Activated naive CD4-positive, alpha-beta T cell (primary cell): ENCODE data around the gene KIAA1210.

Experiments used
- DNase-seq, 4 experiments: peaks; one replicate each; lab custom pipeline; 2025; lab: John Stamatoyannopoulos, UW

Gene KIAA1210

DNA sequence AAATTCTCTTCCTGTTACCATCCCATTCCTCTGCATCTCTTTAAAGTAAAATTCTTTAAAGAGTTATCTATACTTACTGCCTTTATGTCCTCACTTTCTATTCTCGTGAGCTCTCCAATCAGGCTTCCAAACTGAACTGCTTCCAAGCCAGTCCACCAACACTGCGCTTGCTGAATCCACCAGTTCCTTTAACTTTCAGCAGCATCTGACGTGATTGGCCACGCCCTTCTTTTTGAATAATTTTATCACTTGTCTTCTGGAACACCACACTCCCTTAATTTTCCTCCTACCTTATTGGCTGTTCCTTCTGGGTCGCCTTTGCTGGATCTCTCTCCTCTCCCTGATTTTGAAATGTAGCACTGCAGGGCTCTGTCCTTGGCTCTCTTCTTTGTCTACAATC, at the start of gene KIAA1210:
KIAA1210 (minus strand) TSS at position 163 of the 400 bp plus-strand sequence. CDS start 4,170 bp downstream, outside the sequence.
- no peak for DNase-seq

DNA sequence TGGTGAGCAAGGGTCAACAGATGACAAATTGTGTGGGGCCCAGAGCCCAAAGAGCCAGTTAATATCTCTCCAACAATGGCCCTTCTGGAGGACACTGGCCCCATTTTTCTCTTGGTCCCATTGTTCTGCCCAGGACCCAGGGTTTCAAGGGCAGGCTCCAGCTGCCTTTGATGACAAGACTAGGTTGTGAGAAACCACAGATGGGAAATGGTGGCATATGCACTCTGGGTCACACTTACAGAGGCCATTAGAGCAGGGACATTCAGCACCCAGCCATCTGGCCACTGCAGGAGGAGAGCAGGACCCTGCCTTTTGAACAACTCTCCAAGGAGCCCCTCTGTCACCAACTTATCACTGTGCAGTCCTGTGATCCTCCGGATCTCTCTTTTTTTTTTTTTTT, 49.7 kb upstream of the KIAA1210 start:
- no peak for DNase-seq

DNA sequence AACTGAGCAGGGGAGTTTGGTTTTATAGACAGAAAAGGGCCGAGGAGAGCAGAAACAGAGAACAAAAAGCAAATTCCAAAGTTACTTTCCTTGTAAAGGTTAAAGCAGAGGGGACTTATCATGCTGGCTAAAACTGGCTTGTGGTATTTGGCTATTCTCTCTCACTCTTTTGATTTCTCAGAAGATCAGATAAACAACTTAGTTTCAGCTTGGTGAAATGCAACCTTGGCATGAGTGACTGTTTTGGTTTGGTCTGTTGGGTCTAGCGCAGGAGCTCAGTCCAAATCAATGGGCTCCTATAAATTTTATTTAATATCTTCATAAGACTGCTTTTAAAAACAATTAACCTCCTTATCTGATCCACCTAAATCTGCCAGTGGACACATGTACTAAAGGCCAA, 47.3 kb upstream of the KIAA1210 start:
- DNase-seq: no peak

DNA sequence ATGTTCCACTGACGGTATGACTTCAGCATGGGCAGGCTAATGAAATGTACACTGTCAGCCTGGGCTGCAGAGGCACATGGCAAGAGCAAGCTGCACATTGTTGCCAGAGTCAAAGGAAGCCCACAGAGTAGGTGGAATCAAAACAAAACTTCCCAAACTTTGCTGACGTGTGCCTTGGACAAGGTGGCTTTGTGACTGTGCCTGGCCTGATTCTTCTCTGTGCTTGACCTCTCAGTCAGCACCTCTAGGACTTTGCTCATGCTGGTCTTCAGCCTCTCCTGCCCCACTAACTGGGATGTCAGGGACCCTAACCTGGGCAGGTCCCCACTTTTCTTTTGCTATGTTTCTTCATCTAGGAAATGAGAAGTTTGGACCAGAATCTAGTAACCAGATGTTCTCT, 40.5 kb upstream of the KIAA1210 start:
- no peak for DNase-seq

DNA sequence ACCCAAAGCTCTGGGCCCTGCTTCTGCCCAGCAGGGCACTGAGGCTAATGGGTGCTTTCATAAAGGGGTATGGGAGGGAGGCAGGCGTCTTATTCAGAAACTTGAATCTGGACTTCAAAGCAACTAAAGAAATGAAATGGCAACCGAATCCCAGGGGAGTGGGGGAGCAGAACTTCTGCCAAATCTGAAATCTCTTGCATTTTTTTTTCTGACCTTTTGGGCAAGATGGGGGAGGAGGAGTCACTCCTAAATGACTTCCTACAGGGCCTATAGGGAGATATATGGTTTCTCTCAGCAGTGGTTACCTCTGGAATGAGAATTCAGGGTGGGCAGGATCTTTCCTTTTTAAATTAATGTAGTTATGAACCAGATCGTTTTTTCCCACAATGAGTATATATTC, 30.6 kb upstream of the KIAA1210 start:
- no peak for DNase-seq

DNA sequence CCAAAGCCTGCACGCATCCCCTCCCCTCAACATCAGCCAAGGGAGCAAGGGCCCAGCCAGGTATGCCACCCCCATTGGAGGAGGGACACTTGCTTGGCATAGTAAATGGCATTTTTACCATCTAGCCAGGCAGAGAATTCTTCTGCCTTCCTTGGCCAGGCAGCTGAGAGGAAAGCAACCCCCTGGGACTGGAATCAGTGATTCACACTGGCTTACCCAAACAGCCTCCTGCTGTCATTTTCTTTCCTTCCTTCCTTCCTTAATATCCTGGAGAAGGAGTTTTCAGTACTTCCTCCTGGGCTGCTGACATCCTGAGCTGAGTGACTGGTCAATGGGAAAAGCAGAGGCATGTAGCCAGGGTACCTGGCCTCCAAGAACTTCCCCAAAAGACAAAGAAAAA, 28.6 kb upstream of the KIAA1210 start:
- no peak for DNase-seq

DNA sequence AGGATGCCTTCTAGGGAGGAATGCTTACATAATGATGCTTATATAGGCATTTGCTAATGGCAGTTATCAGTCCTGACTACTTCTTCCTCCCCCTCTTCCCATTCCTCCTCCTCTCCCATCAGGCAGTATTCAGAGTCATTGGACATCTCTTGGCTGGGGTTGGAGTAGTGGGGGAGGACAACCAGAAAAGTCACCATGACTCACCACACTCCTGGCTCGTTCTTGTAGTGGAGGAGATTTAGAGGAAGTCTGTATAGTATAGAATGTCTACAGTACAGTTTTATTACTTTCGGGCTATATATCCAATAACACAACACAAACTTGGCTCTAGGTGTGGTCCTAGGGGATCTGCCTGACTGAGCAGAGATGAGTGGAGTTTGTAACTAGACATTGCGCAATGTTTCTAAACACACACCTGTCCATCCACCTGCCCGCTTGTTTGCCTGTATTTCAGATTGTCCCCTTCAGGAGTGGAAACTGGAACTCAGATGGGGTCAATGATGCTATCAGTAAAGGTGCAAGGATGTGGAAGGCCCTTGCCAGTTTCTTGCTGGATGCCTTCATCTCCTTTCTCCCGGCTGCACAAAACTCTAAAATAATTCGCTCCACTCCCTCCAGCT, 27.9 kb upstream of the KIAA1210 start:
- no peak for DNase-seq

DNA sequence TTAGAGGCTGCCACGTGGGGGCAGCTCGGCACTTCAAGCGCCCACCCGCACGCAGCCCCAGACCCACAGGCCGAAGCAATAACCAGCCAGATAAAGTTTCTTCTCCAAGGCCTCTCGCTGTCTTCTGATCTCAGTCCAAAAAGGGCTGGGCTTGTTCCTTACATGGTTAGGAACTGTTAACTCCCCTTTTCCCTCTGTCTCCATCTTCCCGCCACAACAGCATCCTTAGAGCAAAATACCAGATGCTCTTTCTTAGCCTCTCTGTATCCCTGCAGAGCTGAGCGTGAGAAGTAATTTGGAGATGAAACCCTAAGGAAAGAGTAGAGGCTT, 23.4 kb upstream of the KIAA1210 start:
- no peak for DNase-seq

DNA sequence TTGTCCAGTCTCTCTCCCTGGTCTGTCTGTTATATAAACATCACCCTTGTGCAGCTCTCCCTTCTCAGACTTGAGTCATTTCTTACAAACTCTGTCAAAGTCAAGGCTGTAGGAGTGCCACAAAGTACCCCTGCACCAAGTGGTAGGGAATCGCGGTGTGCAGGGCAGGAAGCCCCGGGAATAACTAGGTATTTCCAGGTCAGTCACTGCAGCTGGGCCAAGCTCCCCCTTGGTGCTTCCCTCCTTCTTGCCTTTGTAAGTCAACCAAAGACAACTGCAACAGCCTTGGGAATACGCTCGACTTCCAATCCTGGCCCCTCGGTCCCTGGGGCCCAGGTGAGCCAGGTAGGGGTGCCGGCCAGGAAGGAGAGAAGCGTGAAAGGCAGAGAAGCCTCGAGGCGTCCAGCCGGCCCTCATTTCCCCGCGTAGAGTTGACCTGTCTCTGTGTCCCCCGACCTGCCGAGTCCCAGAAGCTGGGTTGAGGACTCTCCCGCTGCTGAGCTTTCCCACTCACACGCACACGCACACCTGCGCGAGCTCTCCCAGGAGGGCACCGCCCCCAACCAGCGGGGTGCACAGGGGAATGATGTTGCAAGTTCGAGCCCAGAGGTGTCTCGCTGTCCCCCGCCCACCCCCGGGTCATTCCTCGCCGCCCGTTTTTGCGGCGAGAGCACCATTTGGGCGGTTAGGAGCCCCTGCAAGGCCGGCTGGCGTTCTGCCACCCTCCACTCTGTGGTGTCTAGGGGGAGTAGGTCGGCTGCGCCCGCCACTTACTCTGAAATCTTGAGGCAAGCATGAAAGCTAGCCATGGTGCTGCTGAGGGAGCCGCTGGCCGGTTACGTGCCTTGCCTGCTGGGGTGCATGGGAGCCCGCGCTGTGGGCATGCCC, 22.8 kb upstream of the KIAA1210 start:
- DNase-seq: no peak

DNA sequence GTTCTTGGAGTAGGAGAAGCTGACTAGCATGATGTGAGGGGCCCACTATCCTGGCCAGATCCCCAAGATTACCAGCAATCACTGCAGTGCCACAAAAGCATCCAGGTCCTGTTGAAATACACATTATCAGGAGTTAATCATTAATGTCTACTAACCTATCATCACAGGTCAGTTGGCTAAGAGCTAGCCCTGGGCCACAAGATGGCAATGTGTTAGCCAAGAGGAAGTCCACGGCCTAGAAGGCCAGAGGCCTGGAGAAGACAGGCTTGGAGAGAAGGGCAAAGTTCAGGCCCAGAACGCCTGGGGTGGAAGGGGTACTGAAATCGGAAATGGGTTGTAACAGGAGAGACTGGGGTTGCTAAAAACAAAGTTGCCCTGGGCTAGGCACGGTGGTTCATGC, 19.9 kb upstream of the KIAA1210 start:
- no peak for DNase-seq

DNA sequence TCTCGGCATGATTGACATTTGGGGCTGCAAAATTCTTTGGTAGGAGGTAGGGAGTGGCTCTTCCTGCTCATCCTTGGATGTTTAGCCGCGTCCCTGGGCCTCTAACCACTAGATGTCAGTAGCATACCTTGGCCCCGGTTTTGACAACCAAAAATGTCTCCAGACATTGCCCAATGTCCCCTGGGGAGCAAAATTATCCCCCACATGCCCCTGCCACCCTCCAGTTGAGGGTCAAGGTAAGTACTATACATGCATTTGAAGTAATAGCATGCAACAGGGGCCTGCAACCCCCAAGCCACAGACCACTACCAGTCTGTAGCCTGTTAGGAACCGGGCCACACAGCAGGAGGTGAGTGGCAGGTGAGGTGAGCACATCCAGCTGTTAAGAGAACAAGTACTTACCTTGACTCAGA, 17.6 kb upstream of the KIAA1210 start:
- DNase-seq: no peak

DNA sequence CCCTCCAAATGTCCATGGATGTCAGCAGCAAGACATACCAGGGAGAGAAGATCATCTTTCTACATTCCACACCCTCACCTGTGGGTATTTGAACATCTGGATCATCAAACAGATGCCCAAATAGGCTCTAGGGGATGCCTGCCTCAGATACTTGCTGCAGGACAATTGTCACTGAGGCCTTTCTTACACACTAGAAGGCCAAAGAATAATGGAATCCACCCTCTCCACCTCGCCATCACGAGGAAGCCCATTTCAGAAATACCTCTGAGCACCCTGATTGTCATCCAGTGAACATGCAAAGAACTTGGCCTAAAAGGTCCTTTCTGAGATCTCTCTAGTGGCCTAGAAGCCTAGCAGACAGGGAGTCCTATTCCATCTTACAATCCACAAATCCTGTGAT, 6.9 kb upstream of the KIAA1210 start:
- DNase-seq: no peak

DNA sequence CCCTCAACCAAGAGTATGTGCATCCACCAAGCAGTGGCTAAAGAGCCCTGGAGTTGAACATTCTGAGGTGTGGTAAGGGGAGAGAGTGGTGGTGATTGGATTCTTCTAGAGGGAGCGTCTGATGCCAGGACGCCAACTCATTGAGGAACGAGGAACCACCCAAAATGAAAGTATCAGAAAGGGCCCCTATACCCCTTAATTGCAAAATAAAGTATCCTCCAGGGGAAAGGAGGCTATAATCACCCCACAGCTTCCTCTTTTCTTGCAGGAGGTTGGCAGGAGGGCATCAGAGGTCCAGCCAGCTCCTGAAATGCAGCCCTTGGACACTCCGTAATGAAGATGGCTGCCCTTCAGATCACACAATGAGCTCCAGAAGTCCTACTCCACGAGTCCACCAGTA, 5.3 kb upstream of the KIAA1210 start:
- DNase-seq: no peak

DNA sequence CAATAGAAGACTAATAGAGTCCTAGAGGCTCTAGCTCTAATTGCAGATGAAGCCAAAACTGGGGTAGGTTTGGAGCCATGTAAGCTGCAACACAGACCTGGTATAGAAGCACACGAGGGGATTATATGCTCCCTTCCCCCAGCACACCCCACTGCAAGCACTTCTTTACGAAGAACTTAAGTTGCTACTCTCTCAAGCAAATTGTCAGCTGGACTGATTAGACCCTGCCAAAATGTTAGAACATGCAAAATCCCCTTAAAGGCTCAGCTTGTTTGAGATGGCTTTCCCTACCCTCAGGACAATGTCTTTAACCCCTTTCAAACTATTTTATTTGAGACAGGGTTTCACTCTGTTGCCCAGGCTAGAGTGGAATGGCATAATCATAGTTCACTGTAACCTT, 4.7 kb upstream of the KIAA1210 start:
- DNase-seq: no peak

DNA sequence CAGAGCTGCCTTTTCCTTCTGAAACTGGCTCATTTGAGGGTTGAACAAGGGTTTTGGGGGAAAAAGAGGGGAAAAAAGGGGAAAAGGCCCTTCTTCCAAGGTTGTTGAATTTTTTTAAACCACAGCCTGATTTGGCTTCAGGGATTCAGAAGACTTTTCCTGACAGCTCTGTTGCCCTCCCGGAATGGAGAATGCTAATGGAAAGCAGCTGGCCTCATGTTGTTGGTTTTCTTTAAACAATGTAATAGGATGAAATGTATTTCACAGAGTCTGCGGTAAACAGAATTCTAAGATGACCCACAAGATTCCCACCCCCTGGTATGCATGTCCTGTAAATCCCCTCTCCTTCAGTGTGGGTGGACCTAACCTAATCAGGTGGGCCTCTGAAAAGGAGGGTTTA, 3.3 kb upstream of the KIAA1210 start:
- no peak for DNase-seq

DNA sequence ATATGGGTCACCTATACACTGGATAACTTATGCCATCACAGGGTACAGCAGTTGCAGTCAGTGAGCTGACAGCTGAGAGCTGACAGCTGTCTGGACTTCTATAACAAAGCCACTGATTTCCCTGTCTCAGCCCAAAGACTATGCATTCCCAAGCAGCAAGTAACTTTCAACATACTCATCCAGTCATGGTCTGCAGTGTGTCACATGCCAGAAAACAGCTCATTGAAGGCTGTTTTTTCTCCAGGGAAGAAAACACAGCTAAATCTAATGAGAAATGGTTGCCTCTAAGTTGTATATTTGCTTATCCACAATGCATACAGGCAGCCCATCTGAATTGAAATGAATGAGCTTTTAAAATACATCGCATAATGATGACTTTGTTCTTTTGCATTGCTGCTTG, 6.3 kb downstream of the KIAA1210 start:
- no peak for DNase-seq

DNA sequence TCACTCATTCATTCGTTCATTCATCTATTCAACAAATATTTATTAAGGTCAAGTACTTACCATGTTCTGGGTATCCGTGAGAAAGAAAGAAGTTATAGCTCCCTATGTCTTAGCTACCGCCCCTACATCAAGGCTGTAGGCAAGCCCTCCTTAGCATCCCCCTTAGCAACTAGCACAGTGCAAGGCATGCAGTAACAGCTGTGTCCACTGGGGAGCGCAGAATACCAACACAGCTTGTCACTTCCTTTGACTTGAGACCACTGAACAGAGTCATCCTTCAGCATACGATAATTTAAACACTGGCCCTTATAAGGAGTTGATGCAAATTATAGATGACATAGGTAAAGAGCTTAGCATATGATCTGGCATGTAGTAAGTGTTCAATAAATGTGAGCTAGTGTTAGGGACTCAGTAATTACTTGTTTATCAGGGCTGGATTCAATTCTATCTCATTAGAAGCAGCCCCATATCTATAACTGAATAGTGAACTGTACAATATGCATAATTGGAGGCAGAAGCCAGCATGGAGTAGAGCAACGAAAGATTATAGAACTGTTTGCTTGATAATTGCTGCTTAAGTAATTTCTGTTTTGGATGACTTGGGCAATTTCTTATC, 8.7 kb downstream of the KIAA1210 start:
- DNase-seq: peak in 3 of 4 experiments; percentile 1 to 31 (median 11)

DNA sequence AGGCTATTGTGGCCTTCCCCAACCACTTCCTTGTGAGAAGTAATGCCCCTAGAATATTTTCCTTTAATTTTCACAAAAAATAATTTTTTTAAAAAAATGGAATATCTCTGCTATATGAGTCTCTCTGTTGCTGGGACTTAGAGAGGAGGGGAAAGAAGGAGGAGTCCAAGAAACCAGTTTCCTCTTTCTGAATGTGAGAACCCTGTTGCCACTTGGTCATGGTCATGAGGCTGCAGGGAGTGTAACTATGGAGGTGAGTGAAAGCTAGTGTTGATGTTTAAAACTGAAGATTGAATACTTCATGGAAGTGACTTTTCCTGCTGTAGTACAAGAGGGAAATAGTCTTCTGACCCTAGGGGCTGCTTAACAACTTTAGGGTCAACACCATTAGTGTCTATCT, 20.4 kb downstream of the KIAA1210 start:
- DNase-seq: no peak

DNA sequence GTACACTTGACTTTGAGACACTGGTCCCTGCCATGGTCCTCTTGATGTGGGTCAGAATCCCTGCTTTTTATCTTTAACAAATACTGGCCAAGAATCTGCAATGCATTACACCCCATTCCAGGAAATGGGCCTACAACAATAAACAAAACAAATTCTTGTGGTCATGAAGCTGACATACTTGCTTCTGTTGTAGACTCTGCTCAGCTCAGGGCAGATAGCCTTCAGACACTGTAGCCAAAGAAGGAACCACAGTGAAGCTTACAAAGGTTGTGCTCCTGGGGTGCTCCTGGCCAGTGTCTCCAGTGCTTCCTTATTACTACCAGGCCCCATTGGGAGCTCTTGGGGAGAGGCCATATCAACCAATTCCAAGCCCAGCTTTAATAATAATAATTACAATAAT, 21.8 kb downstream of the KIAA1210 start:
- no peak for DNase-seq

DNA sequence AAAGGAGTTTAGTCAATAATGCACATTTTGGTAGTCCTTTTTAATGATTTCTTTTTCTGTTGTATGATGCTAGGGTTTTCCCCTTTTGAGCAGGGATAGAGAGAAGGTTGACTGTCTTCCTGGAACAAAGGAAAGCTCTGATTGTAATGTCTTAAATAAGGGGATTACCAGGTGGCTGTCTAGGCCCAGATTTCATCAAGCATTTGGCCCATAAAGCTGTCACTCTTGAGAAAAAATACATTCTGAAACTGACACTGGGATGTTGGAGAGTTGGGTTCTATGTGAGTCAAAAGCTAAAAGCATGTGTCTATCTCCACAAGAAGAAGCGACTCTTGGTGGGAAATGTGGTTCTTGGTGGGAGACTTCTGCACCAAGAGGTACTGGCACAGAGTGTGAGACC, 26.4 kb downstream of the KIAA1210 start:
- DNase-seq: no peak

DNA sequence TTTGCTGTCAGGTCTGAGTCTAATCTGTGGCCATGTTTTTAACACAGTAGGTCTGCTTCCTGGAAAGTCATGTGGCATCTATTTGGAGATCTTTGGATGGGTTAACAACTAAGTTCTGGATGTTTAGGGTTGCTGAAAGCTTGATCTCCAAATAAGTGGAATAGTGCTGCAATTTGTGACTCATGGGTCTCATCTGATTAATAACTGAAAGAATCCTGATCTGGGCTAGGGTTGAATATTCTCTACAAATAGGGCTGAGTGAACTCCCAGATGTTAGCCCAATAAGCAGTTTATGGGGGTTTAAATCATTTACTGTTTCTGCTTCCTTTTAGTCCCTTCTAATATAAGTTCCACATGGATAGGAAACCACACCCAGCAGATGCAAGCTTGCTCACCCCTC, 31.7 kb downstream of the KIAA1210 start:
- DNase-seq: no peak

DNA sequence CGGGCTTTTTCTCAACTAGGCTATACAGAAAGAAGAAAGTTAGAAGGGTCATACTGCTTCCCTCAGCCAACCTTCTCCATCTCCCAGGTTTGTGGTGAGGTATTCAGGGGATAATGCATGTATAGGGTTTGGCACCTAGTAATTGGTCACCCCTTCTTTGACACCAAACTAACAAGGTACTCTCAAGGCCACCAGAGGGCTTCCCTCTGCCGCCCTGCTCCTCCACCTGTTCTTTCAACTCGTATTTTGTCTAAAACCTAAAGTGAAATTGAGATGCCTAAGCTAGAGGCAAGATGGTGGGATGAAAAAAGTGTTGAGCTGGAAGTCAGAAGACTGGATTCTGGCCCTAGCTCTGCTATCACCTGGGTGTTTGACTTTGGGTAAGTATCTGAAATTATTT, 32.8 kb downstream of the KIAA1210 start:
- no peak for DNase-seq

DNA sequence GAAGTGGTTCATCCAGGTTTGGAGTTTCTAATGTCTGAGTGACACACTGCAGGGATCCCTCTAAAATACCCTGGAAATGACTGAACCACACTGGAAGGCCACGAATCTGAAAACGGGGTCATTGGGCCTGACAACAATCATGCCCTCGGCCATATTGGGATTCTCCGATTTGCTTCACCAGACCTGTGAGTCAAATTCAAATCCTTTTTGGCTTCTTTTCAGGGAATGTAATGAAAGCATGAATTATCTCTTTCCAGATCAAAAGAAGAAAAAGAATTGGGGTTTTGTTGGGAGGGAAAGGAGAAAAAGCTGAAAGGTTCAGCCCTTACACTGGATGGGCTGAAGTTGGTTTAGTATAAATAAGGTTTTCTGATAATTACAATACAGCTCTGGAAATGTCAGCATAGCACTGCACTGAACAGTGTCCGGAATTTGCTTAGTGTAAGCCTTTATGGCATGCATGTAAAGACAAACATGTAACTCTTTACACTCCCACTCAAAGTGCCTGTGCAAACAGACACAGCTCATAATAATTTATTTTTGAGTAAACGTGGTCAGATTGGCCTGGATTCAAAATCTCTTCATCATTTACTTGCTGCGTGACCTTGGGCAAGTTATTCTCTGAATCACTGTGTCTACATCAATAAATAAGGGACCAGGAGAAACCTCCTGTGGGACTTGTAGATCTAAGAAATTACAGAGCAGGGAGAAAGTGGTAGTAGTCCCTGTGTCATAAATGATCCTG, 33.4 kb downstream of the KIAA1210 start:
- DNase-seq: no peak
